Colonic mucosa (tissue), 4 donors: ENCODE measurements around the gene KRT12. TPM values are rescaled to one million over a fixed set of nuclear protein-coding genes. Genes with fewer than 3 reads are reported as not detected.

ENCODE experiments used
- DNase-seq: peaks from one replicate; pipeline ENCODE4 v3.0.0-alpha.2; 2020
- H3K27ac ChIP-seq: fragments of 200-600 bp; one replicate; pipeline ENCODE4 v1.8.0; 2021
- H3K27me3 ChIP-seq: fragments of 200-600 bp; one replicate; pipeline ENCODE4 v1.8.0; 2021
- H3K36me3 ChIP-seq: fragments of 200-600 bp; one replicate; pipeline ENCODE4 v1.8.0; 2021
- H3K4me1 ChIP-seq: fragments of 200-600 bp; one replicate; pipeline ENCODE4 v1.8.0; 2021; ENCODE audit warnings: mild to moderate bottlenecking
- H3K4me3 ChIP-seq: fragments of 200-600 bp; one replicate; pipeline ENCODE4 v1.8.0; 2021
- H3K9ac ChIP-seq, 2 donors: one replicate each; pipeline ENCODE4 v1.7.0; 2013; ENCODE audit warnings: control low read depth in 2 of 2, low read depth in 2 of 2, low read length in 2 of 2
- H3K9me3 ChIP-seq: fragments of 200-600 bp; one replicate; pipeline ENCODE4 v1.8.0; 2021
- intact Hi-C: fragments of 100-400 bp; cut with DNase I; formaldehyde crosslinking; loops from one replicate; pipeline ENCODE4 v1.14.1; 2022
- total RNA-seq, 2 donors: library from RNA; stranded (reverse); fragmentation: NEBNext Ultra II Directional in 1 of 2; extraction: Animal tissue kit (Norgen Biotek cat#: 25700) in 1 of 2; gene quantifications; one replicate each; pipeline ENCODE4 v1.2.1, GENCODE V29; 2021
- TF ChIP-seq, protein P1 (sequence below): fragments of 200-600 bp; IDR thresholded peaks from one replicate; pipeline ENCODE4 v1.8.0; 2022; ENCODE audit warnings: antibody characterized with exemption, mild to moderate bottlenecking
- donor health status: healthy.
- donor health status: DM: no; HTN: no; CAD: no.
- donor health status: DM: no; HTN: no; CAD: no.

The KRT12 gene
- total RNA-seq, 2 donors from 2014 or later, result 2.2 to 4.4 TPM

- DNase-seq, result no peak
- no peaks in the 10 kb centered on the region for H3K36me3 ChIP-seq
- no peaks in the 10 kb centered on the region for H3K4me1 ChIP-seq
- no peaks in the 10 kb centered on the region for H3K27me3 ChIP-seq
- peak overlapping the region in 1 of 2 donors; percentile 46 for H3K9ac ChIP-seq
- no peaks in the 10 kb centered on the region for H3K9me3 ChIP-seq
- TF ChIP-seq, protein P1, sequence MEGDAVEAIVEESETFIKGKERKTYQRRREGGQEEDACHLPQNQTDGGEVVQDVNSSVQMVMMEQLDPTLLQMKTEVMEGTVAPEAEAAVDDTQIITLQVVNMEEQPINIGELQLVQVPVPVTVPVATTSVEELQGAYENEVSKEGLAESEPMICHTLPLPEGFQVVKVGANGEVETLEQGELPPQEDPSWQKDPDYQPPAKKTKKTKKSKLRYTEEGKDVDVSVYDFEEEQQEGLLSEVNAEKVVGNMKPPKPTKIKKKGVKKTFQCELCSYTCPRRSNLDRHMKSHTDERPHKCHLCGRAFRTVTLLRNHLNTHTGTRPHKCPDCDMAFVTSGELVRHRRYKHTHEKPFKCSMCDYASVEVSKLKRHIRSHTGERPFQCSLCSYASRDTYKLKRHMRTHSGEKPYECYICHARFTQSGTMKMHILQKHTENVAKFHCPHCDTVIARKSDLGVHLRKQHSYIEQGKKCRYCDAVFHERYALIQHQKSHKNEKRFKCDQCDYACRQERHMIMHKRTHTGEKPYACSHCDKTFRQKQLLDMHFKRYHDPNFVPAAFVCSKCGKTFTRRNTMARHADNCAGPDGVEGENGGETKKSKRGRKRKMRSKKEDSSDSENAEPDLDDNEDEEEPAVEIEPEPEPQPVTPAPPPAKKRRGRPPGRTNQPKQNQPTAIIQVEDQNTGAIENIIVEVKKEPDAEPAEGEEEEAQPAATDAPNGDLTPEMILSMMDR, result no peak
- intact Hi-C loops, result loop anchor here (5.0 kb wide), 2 partner anchors 48 to 417 kb away; no protein-coding TSS in a partner anchor
- no peak overlapping the region for H3K4me3 ChIP-seq
- peak overlapping the region; percentile 81 for H3K27ac ChIP-seq
Observed at GRCh38 chr17:40905370-40905769, 38.3 kb upstream of the KRT12 start.

GRCh38 chr17:40903129-40903847 is 36.3 kb upstream of the KRT12 start:
- Histone ChIP-seq H3K27ac (peak overlapping the region; percentile 81), H3K9me3 (no peaks in the 10 kb centered on the region), H3K27me3 (no peaks in the 10 kb centered on the region), H3K4me3 (no peak overlapping the region), H3K9ac (peak overlapping the region; percentile 32 to 76), H3K36me3 (no peaks in the 10 kb centered on the region), H3K4me1 (no peaks in the 10 kb centered on the region)
- DNase-seq, result peak; percentile 75
- intact Hi-C loops, result loop anchor here (5.0 kb wide), 1 partner anchor 749 kb away; no protein-coding TSS in a partner anchor
- TF ChIP-seq, protein P1, result no peak

- no peaks in the 10 kb centered on the region for H3K27me3 ChIP-seq
- H3K9ac ChIP-seq, result peak overlapping the region; percentile 32 to 76
- peak overlapping the region; percentile 81 for H3K27ac ChIP-seq
- no peaks in the 10 kb centered on the region for H3K9me3 ChIP-seq
- no peaks in the 10 kb centered on the region for H3K36me3 ChIP-seq
- H3K4me3 ChIP-seq, result no peak overlapping the region
- DNase-seq, result no peak
- no peaks in the 10 kb centered on the region for H3K4me1 ChIP-seq
- intact Hi-C loops, result loop anchor here (5.0 kb wide), 1 partner anchor 750 kb away; no protein-coding TSS in a partner anchor
- TF ChIP-seq, protein P1, result no peak
Observed at GRCh38 chr17:40902498-40902897, 35.5 kb upstream of the KRT12 start.

DNA sequence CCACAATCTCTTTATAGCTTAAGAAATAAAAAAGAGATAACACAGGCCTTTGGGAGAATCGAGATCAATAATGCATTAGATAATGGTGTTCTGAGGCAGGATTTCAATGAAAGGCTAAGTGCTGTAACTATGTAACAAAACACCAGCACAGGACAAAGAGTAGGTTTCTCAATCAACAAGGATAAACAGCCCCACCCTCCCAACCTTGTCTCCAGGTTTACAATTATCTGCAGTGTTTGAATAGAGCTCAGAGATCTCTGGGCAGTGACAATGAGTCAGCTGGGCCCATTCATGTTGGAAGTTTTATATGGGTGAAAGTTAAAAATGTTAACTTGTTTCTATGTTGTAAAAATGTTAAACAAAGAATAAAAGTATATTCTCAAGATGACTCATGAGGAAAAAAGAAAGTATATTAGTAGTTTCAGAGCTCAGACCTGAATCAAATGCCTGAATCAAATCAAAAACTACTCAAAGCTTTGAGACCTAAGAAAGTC is 35.0 kb upstream of the KRT12 start:
- Histone ChIP-seq H3K9me3 (no peaks in the 10 kb centered on the region), H3K4me1 (no peaks in the 10 kb centered on the region), H3K4me3 (no peak overlapping the region), H3K9ac (peak overlapping the region; percentile 32 to 76), H3K36me3 (no peaks in the 10 kb centered on the region), H3K27me3 (no peaks in the 10 kb centered on the region), H3K27ac (peak overlapping the region; percentile 81)
- TF ChIP-seq, protein P1, result no peak
- DNase-seq, result peak; percentile 82
- intact Hi-C loops, result loop anchor here (5.0 kb wide), 1 partner anchor 750 kb away; no protein-coding TSS in a partner anchor

DNA sequence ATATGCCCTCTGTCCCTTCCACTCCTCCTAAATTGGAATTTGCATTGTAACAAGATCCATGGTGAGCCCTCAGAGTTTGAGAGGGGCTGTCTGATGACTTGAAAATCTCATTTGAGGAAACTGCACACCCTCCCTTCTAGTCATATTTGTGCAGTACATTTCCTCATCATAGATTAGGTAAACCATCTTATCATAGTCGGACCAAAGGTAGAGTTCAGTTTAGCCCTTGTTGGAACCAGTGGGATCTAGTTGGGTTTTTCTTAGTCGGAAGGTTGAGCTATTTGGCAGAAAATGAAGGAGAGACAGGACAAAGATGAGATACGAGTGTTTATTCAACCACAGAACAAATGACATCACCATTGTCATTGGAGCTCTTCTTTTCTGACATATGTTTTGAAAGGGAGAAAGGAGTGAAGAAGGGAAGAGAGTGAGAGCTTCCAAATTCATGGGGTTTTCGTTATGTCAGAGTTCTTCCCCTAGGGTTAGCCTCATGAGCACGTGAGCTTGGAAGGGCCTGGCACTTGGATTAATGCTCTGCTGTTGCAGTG is 33.9 kb upstream of the KRT12 start:
- no peaks in the 10 kb centered on the region for H3K9me3 ChIP-seq
- H3K27me3 ChIP-seq, result no peaks in the 10 kb centered on the region
- no peak overlapping the region for H3K4me3 ChIP-seq
- no peaks in the 10 kb centered on the region for H3K36me3 ChIP-seq
- H3K9ac ChIP-seq, result peak overlapping the region; percentile 8 to 52
- intact Hi-C loops, result loop anchor here (5.0 kb wide), 1 partner anchor 751 kb away; no protein-coding TSS in a partner anchor
- H3K27ac ChIP-seq, result peak overlapping the region; percentile 81
- TF ChIP-seq, protein P1, result no peak
- DNase-seq, result no peak
- no peaks in the 10 kb centered on the region for H3K4me1 ChIP-seq
